H1 (cell line): ENCODE measurements around the gene SPATA4.

Experiments
- ATF2 ChIP-seq: IDR thresholded peaks from 2 replicates; pipeline ENCODE4 v1.6.1; 2012; ENCODE audit warnings: low read length, inconsistent platforms
- CHD2 ChIP-seq: IDR thresholded peaks from 2 replicates; pipeline ENCODE4 v1.6.1; 2012; ENCODE audit warnings: low read length, improper control_type of control experiment
- CTCF ChIP-seq, 3 experiments: IDR thresholded peaks; 1 replicate in 2 of 3; 2 replicates in 1 of 3; pipeline versions ENCODE4 v1.5.1 to v1.6.1; 2011; ENCODE audit warnings: low read length in 3 of 3, mild to moderate bottlenecking in 3 of 3, inconsistent platforms in 2 of 3, low read depth in 1 of 3, moderate library complexity in 1 of 3; ENCODE audit not compliant: insufficient read depth in 1 of 3; ENCODE audit errors: control extremely low read depth in 1 of 3
- EGR1 ChIP-seq: IDR thresholded peaks from 2 replicates; pipeline ENCODE4 v1.6.1; 2011; ENCODE audit warnings: low read depth, low read length, borderline replicate concordance
- EP300 ChIP-seq, 2 experiments: IDR thresholded peaks; 1 replicate in 1 of 2; 2 replicates in 1 of 2; pipeline ENCODE4 v1.6.1; 2011 to 2012; ENCODE audit warnings: low read depth in 2 of 2, low read length in 2 of 2, mild to moderate bottlenecking in 2 of 2, borderline replicate concordance in 1 of 2, inconsistent platforms in 1 of 2, moderate library complexity in 1 of 2
- EZH2 ChIP-seq: fragments of 200-600 bp; sonication (generic); IDR thresholded peaks from 2 replicates; pipeline ENCODE4 v1.7.1; 2012; ENCODE audit warnings: low read depth, mild to moderate bottlenecking, moderate library complexity, low read length, inconsistent platforms; ENCODE audit not compliant: severe bottlenecking
- JUND ChIP-seq: IDR thresholded peaks from 2 replicates; pipeline ENCODE4 v1.6.1; 2011; ENCODE audit warnings: mild to moderate bottlenecking, improper control_type of control experiment, low read length
- POLR2AphosphoS5 ChIP-seq: IDR thresholded peaks from 2 replicates; pipeline ENCODE4 v1.6.1; 2011; ENCODE audit warnings: low read depth, low read length
- SP4 ChIP-seq: IDR thresholded peaks from 2 replicates; pipeline ENCODE4 v1.6.1; 2012; ENCODE audit warnings: low read length, inconsistent platforms
- TAF1 ChIP-seq: IDR thresholded peaks from 2 replicates; pipeline ENCODE4 v1.6.1; 2011; ENCODE audit warnings: mild to moderate bottlenecking, low read depth, low read length
- TBP ChIP-seq: IDR thresholded peaks from 2 replicates; pipeline ENCODE4 v1.6.1; 2011; ENCODE audit warnings: low read depth, low read length, improper control_type of control experiment
- TF ChIP-seq, protein P1 (sequence below): IDR thresholded peaks from 2 replicates; pipeline ENCODE4 v1.6.1; 2012; ENCODE audit warnings: inconsistent platforms
- TF ChIP-seq, protein P2 (sequence below): IDR thresholded peaks from 2 replicates; pipeline ENCODE4 v1.6.1; 2011; ENCODE audit warnings: low read depth, mild to moderate bottlenecking, low read length; ENCODE audit not compliant: insufficient read depth

DNA sequence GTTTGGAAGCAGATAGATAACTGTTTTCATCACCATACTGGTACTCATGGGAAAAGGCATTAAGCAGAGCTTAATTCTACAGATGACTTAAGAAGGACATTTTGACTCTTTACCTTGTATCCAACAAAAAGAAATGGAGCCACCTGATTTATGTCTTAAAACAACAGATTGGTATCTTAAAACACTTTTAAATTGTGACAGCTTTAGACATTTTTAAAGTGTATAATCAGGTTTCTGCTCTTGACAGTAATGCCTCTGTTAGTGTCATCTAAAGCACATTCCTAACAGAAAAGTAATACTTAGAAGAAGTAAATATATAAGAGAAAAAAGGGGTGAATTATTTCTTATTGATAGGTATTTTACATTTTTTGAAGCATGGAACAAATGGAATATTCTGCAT is 55.9 kb downstream of the SPATA4 start:
- TF ChIP-seq CTCF (IDR thresholded peaks at IDR 0.05; ENCODE audit: control extremely low read depth in 1 of 3, insufficient read depth in 1 of 3, low read depth in 1 of 3, low read length in 3 of 3) (no peak), SP4 (no peak), POLR2AphosphoS5 (no peak), EZH2 (no peak), TAF1 (no peak), JUND (no peak), TBP (no peak), EGR1 (no peak), ATF2 (no peak), EP300 (IDR thresholded peaks at IDR 0.05; ENCODE audit: borderline replicate concordance in 1 of 2, low read depth in 2 of 2, low read length in 2 of 2) (no peak), CHD2 (no peak)
- TF ChIP-seq, protein P1, sequence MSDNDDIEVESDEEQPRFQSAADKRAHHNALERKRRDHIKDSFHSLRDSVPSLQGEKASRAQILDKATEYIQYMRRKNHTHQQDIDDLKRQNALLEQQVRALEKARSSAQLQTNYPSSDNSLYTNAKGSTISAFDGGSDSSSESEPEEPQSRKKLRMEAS = no peak
- TF ChIP-seq, protein P2, sequence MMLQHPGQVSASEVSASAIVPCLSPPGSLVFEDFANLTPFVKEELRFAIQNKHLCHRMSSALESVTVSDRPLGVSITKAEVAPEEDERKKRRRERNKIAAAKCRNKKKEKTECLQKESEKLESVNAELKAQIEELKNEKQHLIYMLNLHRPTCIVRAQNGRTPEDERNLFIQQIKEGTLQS = no peak
